ENCODE measurements around the gene YRDC.

DNA sequence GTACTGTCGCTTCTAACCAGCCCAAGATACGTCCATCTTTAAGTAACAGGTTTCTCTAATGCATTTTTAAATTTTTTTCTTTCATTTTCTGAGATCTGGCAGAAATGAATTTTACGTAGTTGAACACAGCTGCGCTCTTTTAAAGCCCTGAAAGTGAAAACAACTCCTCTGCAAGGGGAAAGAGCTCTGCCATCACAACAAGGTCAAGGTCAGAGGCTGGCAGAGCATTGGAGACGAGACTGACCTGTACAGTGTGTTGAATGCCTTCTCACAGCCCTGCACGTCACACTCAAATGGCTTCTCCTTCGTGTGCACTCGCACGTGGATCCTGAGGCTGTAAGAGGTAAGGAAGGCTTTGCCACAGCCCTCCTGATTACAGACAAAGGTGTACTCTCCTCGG, 31.7 kb upstream of the YRDC start:
- TF ChIP-seq, protein P1, sequence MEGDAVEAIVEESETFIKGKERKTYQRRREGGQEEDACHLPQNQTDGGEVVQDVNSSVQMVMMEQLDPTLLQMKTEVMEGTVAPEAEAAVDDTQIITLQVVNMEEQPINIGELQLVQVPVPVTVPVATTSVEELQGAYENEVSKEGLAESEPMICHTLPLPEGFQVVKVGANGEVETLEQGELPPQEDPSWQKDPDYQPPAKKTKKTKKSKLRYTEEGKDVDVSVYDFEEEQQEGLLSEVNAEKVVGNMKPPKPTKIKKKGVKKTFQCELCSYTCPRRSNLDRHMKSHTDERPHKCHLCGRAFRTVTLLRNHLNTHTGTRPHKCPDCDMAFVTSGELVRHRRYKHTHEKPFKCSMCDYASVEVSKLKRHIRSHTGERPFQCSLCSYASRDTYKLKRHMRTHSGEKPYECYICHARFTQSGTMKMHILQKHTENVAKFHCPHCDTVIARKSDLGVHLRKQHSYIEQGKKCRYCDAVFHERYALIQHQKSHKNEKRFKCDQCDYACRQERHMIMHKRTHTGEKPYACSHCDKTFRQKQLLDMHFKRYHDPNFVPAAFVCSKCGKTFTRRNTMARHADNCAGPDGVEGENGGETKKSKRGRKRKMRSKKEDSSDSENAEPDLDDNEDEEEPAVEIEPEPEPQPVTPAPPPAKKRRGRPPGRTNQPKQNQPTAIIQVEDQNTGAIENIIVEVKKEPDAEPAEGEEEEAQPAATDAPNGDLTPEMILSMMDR (IDR thresholded peaks at IDR 0.05; ENCODE audit: low read length) = no peak
- no peak for TF ChIP-seq EZH2 (optimal IDR thresholded peaks at IDR 0.05; ENCODE audit: low read depth, low read length)
